GM21576 (cell line): Measurements from ENCODE around the gene RASGRF1.

Source experiments
- ATAC-seq: cut with Tn5 transposase; IDR thresholded peaks from one replicate; pipeline ENCODE4 v1.9.1; 2021; ENCODE audit warnings: mild to moderate bottlenecking, moderate library complexity; ENCODE audit not compliant: unreplicated experiment

Gene RASGRF1

GRCh38 chr15:79067072-79067833, 23.3 kb downstream of the RASGRF1 start:
- ATAC-seq, result no peak

DNA sequence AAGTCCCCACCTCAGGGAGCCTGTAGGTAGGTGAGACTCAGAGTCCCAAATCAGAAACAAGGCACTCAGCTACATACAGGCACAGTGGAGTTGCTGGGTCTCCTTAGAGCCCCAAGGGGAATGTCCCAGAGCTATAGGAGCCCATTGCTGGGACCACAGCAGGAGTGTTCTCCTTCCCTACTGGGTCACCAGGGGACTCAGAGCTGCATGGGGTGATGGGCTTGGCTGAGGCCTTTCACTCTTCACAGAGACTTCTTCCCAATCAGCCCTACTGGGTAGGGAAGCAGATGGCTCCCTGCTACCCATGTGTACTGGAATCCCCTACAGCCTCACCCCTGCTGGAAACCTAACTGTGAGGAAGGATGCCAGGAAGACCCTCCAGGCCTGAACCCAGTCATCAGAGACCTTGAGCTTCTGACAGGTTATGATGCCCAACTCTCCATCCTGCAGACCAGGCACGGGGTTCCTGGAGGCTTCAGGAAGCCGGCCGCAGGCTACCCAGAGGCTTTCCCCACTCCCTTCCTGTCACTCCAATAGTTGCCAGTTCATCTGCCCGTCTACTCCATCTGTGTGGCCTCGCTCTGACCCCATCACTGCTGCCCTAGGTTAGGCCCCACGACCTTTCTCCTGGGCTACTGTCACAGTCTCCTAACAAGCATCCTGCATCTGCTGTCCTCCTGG, 24.0 kb downstream of the RASGRF1 start:
- ATAC-seq, result no peak

DNA sequence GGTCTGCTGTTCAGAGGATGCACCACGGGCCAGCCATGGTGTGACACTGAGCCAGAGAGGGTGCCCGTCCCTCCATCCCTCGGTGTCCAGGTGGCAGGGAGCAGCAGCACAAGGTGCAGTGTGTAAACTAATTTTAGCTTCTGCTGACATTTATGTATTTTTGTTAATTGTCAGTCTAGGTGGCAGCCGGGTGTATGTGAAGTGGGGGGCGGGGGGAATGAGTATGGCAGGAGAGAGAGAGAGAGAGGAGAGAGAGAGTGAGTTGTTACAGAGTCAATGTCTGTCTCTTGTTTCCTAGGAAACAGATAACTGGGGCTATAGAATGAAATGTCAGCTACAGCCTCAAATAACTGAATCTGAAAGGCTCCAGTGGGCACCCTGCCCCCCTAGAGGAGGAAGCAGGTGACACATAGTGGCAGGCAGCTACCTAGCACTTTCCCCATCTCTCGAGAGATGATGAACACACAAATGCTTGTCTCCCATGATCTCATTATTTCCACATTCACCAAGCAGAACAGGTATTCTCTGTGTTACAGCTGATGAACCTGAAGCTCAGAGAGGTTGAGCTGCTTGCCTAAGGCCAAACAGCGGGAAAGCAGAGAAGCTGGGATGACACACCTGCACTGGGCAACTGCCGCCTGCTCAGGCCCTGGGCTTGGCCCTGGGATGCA, 24.7 kb downstream of the RASGRF1 start:
- no peak for ATAC-seq

DNA sequence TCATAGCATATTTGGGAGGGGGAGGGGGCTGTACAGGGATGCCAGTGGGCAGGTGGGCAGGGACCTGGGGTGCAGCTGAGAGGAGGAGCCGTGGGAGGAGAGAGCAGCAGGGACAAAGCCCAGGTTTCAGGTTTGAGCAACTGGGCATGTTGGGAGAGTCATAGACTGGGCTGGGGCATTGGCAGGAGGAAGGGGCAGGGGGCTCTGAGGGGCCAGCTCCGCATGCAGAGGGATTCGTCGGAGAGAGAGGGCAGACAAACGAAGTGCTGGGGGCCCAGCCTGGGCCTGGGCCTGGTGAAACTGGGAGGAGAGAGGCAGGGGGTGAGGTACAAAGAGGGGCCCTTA, 25.2 kb downstream of the RASGRF1 start:
- no peak for ATAC-seq

DNA sequence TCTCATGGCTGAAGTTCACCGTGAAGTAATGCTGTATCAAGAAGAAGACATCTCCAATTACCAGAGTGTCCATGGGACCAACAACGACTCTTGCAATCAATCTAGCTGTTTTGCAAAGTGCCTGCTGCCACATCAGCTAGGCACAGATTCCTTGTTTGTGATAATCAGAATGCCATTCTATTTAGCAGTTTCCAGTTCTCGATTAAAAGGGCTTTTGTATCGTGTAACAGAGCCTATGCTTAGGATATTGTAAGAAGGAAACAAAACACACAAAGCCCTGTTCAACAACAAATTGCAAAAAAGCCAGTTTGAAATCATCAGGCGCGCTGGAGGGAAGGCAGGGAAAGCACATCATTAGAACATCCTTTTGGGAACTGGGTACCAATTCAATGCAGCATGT, 26.1 kb downstream of the RASGRF1 start:
- ATAC-seq, result no peak

GRCh38 chr15:79060175-79060574, 30.4 kb downstream of the RASGRF1 start:
- no peak for ATAC-seq

- no peak for ATAC-seq
Measured at GRCh38 chr15:79059081-79059572, 31.5 kb downstream of the RASGRF1 start.

GRCh38 chr15:79058260-79058850, 32.2 kb downstream of the RASGRF1 start:
- ATAC-seq, result no peak

DNA sequence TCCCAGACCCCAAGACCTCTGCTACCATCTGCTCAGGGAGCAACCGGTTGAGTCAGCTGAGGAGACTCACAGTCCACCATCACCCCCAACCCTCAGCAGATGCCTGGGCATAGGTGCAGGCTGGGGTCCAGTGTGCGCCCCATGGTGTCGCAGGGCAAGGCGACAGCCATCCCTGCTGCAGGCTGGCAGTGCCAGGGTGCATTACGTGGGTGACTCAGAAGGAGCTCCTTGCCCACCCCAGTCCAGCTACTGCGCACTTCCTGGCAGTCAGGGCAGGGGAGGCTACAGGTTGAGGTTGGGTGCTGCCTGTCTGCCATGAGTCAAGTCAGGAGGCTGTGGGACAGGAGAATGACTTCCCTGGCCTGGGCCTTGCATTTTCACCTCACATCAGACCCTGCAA, 33.5 kb downstream of the RASGRF1 start:
- ATAC-seq, result no peak

GRCh38 chr15:79054350-79054749, 36.2 kb downstream of the RASGRF1 start:
- ATAC-seq, result no peak

DNA sequence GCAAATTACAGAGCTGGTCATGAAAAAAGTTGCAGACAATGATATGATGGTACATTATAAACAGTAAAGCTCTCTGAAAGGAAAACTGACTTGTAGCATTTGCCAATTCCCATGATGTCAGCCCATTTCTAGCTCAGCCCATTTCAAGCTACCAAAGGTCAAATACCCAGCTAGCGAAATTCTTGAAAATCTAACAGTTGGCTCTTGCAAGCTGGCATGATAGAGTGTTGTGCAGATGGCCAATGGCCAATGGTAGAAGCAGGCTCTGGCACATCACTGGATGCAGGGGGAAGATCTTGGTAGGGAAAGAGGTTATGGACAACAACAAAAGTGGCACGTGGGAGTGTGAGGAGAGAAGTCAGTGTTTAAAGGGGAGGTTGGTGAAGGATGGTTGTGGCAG, 36.7 kb downstream of the RASGRF1 start:
- ATAC-seq, result no peak

GRCh38 chr15:79051941-79052731, 38.4 kb downstream of the RASGRF1 start:
- no peak for ATAC-seq

DNA sequence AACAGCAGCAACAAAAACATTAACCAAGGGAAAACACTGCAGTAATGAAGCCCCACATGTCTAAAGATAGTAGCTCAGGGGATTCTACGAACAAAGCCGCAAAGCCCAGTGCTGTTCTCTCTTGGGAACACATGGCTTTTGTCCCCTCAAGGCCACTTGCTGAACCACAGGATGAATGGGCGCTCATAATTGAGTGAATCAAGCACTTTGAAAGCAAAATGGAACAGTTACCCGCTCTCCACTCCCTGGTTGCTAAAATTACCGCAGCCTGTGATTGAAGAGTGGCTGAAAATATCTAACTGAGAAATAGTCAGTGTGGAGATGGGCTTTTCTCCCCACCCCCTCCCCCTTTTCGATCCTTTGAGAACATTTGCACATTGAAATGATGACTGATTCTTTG, 39.6 kb downstream of the RASGRF1 start:
- ATAC-seq, result no peak

- no peak for ATAC-seq
Measured at GRCh38 chr15:79050341-79050740, 40.2 kb downstream of the RASGRF1 start.

DNA sequence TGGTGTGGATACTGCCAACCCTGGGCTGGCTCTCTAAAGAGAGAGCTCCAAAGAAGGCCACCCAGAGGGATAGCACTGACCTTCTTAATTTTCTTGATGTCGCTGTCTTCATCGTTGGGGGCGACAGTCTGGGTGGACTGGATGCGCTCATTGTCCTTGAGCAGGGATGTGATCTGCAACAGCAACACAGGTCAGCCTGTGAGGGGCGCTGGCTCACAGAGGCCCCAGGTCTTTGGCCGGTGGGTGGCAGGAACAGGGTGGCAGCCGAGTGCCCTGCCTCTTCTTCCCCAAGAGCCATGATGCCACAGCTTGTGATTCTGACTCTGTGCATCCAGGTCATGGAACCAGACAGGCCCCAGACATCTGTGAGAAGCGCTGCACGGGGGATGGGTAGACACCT, 41.2 kb downstream of the RASGRF1 start:
- ATAC-seq, result no peak

DNA sequence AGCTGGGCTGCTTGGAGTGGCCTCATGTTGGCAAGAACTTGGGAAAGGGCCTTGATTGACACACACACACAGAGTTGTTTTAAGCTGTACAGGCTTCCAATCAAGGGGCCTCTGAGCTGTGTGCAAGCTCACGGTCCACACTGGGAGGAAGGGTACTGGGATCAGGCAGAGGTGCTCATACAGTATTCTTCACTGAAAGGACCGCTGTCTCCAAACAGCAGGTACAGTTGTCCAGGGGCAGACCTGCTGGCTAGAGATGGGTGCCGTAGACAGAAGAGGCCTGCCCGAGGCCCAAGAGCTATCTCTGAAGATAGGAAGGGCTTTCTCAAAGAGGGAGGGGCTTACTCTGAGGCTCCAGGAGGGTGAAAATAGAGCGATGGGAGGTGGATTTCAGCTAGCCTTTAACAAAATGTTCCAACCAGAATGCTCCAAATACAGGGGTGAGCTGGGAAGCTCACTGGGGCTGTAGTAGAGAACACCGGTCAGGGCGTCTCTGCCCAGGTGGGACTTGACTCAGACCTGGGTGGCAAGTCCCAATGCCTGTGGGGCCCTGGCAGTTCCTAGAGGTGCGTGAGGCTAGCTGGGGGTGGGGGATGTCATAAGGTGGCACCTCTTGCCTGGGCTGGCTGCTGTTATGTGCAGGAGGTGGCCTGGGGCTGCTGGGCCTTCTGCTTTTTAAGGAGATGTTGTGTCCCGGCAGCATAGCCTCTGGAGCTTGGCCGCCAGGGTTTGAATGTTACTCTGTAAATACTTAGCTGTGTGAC, 42.7 kb downstream of the RASGRF1 start:
- ATAC-seq, result no peak

DNA sequence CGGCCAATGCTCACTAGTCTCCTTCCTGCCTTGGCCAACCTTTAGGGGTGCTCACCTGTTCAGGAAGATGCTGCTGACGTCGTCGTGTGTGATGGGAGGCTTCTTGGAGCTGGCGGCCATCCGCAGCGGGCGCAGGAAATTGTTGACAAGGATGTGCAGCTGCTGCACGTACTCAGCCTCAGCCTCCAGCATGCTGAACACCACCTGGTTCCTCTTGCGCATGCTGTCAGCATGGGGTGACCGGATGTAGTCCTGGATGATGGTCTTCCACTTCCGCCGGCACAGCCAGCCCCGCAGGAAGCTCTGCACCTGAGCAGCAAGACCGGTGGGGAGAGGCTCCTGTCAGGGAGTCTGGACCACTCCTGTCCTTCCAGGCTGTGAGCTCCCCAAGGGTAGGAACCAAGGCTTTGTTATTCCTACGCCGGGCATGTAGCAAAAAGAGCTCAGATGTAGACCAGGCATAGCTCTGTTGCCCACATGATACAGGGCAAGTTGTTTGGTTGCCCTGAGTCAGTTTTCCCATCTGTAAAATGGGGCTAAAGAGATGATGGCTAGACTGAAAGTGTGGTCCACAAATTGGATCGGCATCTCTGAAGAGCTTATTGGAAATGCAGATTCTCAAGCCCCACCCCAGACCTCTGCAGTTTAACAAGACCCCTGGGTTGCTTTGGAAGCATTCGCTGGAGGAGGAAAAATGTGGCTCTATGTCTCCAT, 43.7 kb downstream of the RASGRF1 start:
- ATAC-seq, result no peak

- ATAC-seq, result no peak
Measured at GRCh38 chr15:79045041-79045440, 45.5 kb downstream of the RASGRF1 start.

GRCh38 chr15:79042213-79042928, 48.2 kb downstream of the RASGRF1 start:
- no peak for ATAC-seq
